HepG2 (cell line): Measurements from ENCODE around the gene CTAG1A. TPM values are rescaled to one million over a fixed set of nuclear protein-coding genes. Genes with fewer than 3 reads are reported as not detected.

ENCODE experiments used
- ARNT ChIP-seq: fragments of 450-650 bp; IDR thresholded peaks from 2 replicates; pipeline ENCODE4 v1.6.1; 2017
- HNF1A ChIP-seq, 2 experiments: sonication (generic) in 1 of 2; formaldehyde crosslinking in 1 of 2; IDR thresholded peaks; 2 replicates each; pipeline versions ENCODE4 v1.4.0 to v1.6.1; 2016 to 2020; ENCODE audit warnings: borderline replicate concordance in 1 of 2, low read depth in 1 of 2, mild to moderate bottlenecking in 1 of 2, missing genetic modification reagents in 1 of 2
- HNRNPUL1 ChIP-seq: fragments of 200-400 bp; formaldehyde crosslinking; IDR thresholded peaks from 2 replicates; pipeline ENCODE4 v1.6.1; 2017; ENCODE audit warnings: low read depth, mild to moderate bottlenecking, low read length, moderate library complexity
- MNT ChIP-seq: fragments of 450-650 bp; IDR thresholded peaks from 2 replicates; pipeline ENCODE4 v1.6.1; 2016
- MYPOP ChIP-seq: sonication (generic); formaldehyde crosslinking; IDR thresholded peaks from 2 replicates; pipeline ENCODE4 v1.8.1; 2023; ENCODE audit warnings: mild to moderate bottlenecking, moderate library complexity, missing genetic modification reagents
- POLR2AphosphoS5 ChIP-seq: IDR thresholded peaks from 2 replicates; pipeline ENCODE4 v1.6.1; 2012; ENCODE audit warnings: low read depth, low read length
- SKI ChIP-seq: fragments of 450-650 bp; IDR thresholded peaks from one replicate; pipeline ENCODE4 v1.6.1; 2018; ENCODE audit warnings: mild to moderate bottlenecking; ENCODE audit not compliant: partially characterized antibody
- SMAD9 ChIP-seq: sonication (generic); formaldehyde crosslinking; IDR thresholded peaks from 2 replicates; pipeline ENCODE4 v1.5.1; 2020; ENCODE audit warnings: mild to moderate bottlenecking, missing genetic modification reagents
- ZBTB7A ChIP-seq: sonication (generic); formaldehyde crosslinking; IDR thresholded peaks from 2 replicates; pipeline ENCODE4 v1.8.0; 2022; ENCODE audit warnings: mild to moderate bottlenecking, missing genetic modification reagents
- ZNF558 ChIP-seq: sonication (generic); formaldehyde crosslinking; IDR thresholded peaks from 2 replicates; pipeline ENCODE4 v1.9.0; 2022; ENCODE audit warnings: mild to moderate bottlenecking, missing genetic modification reagents, borderline replicate concordance
- ZNF761 ChIP-seq: sonication (generic); formaldehyde crosslinking; conservative IDR thresholded peaks from 2 replicates; pipeline ENCODE4 v1.4.0; 2020; ENCODE audit warnings: mild to moderate bottlenecking, missing genetic modification reagents
- ZSCAN20 ChIP-seq: sonication (generic); formaldehyde crosslinking; IDR thresholded peaks from 2 replicates; pipeline ENCODE4 v1.4.0; 2020; ENCODE audit warnings: missing genetic modification reagents, mild to moderate bottlenecking, borderline replicate concordance
- polyA plus RNA-seq, 8 experiments: library from polyadenylated mRNA; depleted of rRNA in 3 of 8; stranded (reverse) in 7 of 8; unstranded in 1 of 8; fragments of >200 nt; fragmentation: Illumina TruSeq in 4 of 8; extraction: Trizol in 4 of 8; gene quantifications; 2 replicates each; pipeline versions ENCODE4 v1.2.1 to v1.2.3, GENCODE V29; 2011 to 2016; ENCODE audit warnings: low read depth in 4 of 8, missing spikeins in 1 of 8, mixed read lengths in 1 of 8; ENCODE audit not compliant: insufficient read depth in 1 of 8
- total RNA-seq, 5 experiments: library from RNA; depleted of rRNA; stranded (reverse); fragments of >200 nt; fragmentation: Illumina TruSeq; extraction: Trizol; gene quantifications; 2 replicates each; pipeline ENCODE4 v1.2.3, GENCODE V29; 2016; ENCODE audit warnings: low read depth in 1 of 5
- TF ChIP-seq, protein P1 (sequence below): sonication (generic); formaldehyde crosslinking; IDR thresholded peaks from 2 replicates; pipeline ENCODE4 v1.4.0; 2020; ENCODE audit warnings: missing genetic modification reagents

The CTAG1A gene
- total and polyA plus RNA-seq, 2 of the 13 experiments (the other 11 are each of a cell fraction or from before 2014, with no cell fraction given), result not detected

- TF ChIP-seq MNT, result no peak
- no peak for TF ChIP-seq ZNF761 (CRISPR knock-in tag)
- TF ChIP-seq HNF1A (IDR thresholded peaks at IDR 0.05; ENCODE audit: low read depth), result no peak
- peak; percentile 21; the same call in 1 of the 2 replicates for TF ChIP-seq HNF1A (CRISPR knock-in tag; IDR thresholded peaks at IDR 0.05; ENCODE audit: borderline replicate concordance)
- TF ChIP-seq ARNT, result no peak
- TF ChIP-seq SMAD9 (CRISPR knock-in tag), result no peak
- no peak for TF ChIP-seq SKI
- TF ChIP-seq MYPOP (CRISPR knock-in tag), result no peak
- no peak for TF ChIP-seq ZSCAN20 (CRISPR knock-in tag)
- TF ChIP-seq, protein P1, sequence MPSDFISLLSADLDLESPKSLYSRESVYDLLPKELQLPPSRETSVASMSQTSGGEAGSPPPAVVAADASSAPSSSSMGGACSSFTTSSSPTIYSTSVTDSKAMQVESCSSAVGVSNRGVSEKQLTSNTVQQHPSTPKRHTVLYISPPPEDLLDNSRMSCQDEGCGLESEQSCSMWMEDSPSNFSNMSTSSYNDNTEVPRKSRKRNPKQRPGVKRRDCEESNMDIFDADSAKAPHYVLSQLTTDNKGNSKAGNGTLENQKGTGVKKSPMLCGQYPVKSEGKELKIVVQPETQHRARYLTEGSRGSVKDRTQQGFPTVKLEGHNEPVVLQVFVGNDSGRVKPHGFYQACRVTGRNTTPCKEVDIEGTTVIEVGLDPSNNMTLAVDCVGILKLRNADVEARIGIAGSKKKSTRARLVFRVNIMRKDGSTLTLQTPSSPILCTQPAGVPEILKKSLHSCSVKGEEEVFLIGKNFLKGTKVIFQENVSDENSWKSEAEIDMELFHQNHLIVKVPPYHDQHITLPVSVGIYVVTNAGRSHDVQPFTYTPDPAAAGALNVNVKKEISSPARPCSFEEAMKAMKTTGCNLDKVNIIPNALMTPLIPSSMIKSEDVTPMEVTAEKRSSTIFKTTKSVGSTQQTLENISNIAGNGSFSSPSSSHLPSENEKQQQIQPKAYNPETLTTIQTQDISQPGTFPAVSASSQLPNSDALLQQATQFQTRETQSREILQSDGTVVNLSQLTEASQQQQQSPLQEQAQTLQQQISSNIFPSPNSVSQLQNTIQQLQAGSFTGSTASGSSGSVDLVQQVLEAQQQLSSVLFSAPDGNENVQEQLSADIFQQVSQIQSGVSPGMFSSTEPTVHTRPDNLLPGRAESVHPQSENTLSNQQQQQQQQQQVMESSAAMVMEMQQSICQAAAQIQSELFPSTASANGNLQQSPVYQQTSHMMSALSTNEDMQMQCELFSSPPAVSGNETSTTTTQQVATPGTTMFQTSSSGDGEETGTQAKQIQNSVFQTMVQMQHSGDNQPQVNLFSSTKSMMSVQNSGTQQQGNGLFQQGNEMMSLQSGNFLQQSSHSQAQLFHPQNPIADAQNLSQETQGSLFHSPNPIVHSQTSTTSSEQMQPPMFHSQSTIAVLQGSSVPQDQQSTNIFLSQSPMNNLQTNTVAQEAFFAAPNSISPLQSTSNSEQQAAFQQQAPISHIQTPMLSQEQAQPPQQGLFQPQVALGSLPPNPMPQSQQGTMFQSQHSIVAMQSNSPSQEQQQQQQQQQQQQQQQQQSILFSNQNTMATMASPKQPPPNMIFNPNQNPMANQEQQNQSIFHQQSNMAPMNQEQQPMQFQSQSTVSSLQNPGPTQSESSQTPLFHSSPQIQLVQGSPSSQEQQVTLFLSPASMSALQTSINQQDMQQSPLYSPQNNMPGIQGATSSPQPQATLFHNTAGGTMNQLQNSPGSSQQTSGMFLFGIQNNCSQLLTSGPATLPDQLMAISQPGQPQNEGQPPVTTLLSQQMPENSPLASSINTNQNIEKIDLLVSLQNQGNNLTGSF (CRISPR knock-in tag), result no peak
- TF ChIP-seq HNRNPUL1, result no peak
- no peak for TF ChIP-seq ZNF558 (CRISPR knock-in tag)
- TF ChIP-seq POLR2AphosphoS5, result peak; percentile 64
- TF ChIP-seq ZBTB7A (CRISPR knock-in tag), result no peak
Observed at GRCh38 chrX:154540897-154541535, 43.9 kb upstream of the CTAG1A start (continued).
